ENCODE measurements around the gene CFAP54.

CFAP54 gene

DNA sequence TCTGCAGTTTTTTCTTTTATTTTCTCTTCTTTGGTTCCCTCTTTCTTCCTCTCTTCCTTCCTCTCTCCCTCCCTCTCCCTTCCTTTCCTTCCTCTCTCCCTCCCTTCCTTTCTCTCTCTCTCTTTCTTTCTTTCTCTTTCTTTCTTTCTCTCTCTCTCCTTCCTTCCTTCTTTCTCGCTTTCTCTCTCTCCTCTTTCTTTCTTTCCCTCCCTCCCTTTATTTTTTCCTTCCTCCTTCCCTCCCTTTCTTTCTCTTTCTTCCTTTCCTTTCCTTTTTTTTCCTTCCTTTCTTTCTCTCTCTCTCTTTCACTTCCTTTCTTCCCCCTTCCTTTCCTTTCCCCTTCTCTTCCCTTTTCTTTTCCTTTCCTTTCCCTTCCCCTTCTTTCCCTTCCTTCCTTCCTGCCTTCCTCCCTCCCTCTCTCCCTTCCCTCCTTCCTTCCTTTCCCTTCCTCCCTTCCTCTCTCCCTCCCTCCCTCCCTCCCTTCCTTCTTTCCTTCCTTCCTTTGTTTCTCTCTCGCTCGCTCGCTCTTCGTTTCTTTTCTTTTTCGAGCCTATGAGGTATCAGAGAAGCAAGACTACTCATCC is 13.7 kb downstream of the CFAP54 start:
- DNase-seq = no peak
- in situ Hi-C loops (cut with MboI; ENCODE audit: low pct_unique_long_range_greater_than_20kb, low sequenced_read_pairs) = no loop called here

DNA sequence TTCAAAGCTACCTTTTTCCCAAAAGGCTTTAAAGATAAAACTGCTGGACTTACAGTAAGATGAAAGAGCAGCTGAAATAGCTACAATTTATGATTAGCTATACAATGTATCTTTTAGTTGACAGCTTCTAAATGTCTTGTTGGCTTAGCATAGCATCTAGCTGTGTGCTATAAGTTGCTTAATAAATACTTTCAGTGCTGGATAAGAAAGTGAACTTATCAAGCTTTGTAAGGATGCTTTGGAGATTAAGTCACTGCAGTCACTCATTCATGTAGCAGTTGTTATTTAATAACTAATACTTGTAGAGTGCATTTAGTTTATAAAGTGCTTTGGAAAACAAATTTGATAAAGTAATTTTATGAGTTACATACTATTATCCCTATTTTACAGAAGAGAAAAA is 14.6 kb downstream of the CFAP54 start:
- in situ Hi-C loops (cut with MboI; ENCODE audit: low pct_unique_long_range_greater_than_20kb, low sequenced_read_pairs) = no loop called here
- no peak for DNase-seq

DNA sequence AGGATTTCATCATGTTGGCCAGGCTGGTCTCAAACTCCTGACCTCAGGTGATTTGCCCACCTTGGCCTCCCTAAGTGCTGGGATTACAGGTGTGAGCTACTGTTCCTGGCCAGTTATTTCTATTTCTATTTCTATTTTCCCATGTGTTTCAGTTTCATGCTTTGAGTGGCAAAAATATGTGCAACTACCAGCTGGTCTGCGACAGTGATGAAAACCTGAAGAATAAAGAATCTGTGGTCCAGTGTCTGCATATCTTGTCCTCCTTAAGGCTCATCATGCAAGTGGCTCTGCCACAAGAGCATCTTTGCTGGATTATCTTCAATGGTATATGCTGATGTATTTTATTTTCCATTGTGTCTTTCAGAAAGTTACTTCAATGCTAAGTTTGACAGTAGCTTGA is 17.4 kb downstream of the CFAP54 start:
- in situ Hi-C loops (cut with MboI; ENCODE audit: low pct_unique_long_range_greater_than_20kb, low sequenced_read_pairs) = no loop called here
- no peak for DNase-seq

DNA sequence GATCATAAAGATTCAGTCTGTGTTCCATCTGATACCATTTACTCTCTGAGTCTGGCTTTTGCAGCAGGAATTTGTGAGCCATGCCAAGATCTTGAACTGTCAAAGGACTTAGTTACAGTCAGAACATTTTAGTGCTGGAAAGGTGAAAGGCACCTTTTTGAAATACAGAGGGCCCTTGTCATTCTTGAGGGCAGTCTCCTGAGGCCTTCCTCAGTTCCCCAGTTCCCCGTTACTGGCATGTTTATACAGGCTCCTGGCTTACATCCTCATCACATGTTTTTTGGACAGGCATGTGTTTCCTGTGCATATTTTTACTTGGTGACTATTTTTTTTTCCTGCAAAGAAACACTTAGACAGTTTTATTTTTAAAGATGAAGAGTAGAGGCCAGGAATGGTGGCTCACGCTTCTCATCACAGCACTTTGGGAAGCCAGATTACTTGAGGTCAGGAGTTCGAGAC is 21.0 kb downstream of the CFAP54 start:
- DNase-seq = no peak
- in situ Hi-C loops (cut with MboI; ENCODE audit: low pct_unique_long_range_greater_than_20kb, low sequenced_read_pairs) = no loop called here

DNA sequence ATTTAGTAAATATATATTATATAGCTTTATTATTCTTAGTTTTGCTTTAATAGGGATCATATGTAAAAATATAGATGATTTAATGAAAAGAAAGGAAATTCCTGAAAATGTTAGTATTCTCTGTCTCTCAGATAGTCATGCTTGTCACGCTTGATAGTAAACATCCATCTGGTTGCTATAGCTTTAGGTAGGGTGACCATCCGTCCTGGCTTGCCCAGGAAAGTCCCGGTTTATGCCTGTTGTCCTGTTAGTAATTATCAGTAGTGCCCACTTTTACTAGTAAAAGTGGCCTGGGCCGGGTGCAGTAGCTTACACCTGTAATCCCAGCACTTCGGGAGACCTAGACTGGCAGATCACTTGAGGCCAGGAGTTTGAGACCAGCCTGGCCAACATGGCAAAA is 23.8 kb downstream of the CFAP54 start:
- in situ Hi-C loops (cut with MboI; ENCODE audit: low pct_unique_long_range_greater_than_20kb, low sequenced_read_pairs) = no loop called here

DNA sequence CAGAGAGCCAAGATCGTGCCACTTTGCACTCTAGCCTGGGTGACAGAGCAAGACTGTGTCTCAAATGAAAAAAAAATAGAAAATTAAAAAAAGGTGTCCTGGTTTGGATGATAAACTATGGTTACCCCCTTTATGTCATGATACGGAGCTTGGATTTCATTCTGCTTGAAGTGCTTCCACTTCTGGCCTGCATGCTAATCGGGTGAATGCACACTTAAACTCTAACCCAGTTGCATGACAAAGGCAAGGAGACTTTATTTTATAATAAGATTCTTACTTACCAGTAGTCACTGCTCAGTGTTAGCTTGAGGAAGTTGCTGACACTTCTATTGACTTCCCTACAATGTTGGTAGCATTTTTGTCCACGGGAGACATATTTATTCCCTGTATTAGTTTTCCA is 24.3 kb downstream of the CFAP54 start:
- in situ Hi-C loops (cut with MboI; ENCODE audit: low pct_unique_long_range_greater_than_20kb, low sequenced_read_pairs) = no loop called here
- DNase-seq = no peak

More for the DNA sequence above, 23.8 kb downstream of the CFAP54 start:
- no peak for DNase-seq

DNA sequence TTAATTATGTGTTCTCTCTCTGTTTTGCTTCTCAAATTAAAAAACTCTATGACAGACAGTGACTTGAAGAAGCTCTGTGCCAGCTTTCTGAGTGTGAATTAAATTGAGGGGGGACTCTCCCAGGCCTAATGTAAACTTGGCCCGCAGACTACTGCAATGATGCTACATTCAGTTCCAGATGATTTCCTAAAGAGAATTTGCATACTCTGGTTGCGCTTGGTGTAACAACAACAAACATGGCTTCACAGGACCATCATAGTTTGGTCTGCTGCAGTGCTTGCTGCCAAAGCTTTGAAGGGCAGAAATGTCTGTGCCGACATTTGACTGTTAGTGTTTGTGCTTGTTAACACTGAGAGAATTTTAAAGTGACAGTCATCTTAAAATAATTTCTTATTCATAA is 25.0 kb downstream of the CFAP54 start:
- DNase-seq = no peak
- in situ Hi-C loops (cut with MboI; ENCODE audit: low pct_unique_long_range_greater_than_20kb, low sequenced_read_pairs) = no loop called here

DNA sequence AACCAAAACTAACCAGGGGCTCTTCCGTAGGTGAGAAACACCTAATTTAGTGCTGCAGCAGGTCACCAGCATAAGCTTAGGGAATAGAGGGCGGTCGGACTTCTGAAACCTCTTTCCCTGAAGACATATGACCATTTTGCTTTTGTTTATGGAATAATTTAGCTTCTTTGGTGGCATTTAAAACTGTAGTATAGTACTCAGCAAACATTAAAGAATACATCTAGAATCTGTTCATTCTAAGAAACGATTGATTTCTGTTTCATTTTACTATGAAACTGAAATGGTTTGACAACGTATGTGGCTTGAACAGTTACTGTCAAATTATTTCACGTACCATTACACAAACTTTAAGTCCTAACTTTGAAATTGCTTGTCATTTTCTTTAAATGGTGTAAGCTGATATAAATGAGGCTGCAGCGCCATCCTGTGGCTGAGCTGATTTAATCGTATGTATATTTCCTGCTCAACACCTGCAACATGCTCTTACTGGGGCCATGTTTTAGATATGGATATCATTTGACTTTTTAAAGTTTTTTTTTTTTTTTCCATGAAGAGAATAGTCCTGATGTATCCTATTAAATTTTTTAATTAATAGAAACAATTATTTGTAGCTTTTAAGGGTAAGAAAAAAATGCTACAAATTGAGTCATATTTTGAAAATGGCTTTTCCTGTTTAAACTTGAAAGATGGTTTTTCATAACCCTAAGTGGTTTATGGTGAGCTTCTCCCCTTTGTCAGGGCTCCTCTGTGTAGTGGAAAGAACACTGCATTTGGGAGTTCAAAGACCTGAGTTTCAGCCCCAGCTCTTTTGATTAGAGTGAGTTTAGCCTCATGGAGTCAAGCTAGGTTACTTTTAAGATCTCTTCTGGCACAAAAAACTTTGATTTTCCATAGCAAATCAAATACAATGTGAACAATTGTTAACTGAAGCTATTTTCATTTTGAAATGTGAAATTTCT is 27.4 kb downstream of the CFAP54 start:
- peak; percentile 84 for DNase-seq
- in situ Hi-C loops (cut with MboI; ENCODE audit: low pct_unique_long_range_greater_than_20kb, low sequenced_read_pairs) = no loop called here

DNA sequence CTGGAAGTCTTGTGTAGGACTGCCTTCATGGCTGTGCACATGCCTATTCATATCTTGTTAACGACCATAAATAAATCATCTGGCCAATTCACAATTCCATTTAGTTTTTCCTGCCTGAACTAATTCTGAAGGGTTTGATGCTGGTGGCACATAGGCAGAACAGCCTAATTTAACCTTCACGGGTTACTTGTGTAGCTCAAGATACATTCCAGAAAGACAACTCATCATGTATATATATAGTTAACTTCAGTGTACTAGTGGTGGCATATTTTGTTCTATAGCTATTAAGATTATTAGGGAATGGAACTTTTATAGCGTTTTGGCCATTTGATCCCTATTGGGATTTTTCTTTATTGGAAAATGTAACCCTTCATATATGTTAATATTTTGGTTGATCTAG is 31.4 kb downstream of the CFAP54 start:
- no peak for DNase-seq
- in situ Hi-C loops (cut with MboI; ENCODE audit: low pct_unique_long_range_greater_than_20kb, low sequenced_read_pairs) = no loop called here

DNA sequence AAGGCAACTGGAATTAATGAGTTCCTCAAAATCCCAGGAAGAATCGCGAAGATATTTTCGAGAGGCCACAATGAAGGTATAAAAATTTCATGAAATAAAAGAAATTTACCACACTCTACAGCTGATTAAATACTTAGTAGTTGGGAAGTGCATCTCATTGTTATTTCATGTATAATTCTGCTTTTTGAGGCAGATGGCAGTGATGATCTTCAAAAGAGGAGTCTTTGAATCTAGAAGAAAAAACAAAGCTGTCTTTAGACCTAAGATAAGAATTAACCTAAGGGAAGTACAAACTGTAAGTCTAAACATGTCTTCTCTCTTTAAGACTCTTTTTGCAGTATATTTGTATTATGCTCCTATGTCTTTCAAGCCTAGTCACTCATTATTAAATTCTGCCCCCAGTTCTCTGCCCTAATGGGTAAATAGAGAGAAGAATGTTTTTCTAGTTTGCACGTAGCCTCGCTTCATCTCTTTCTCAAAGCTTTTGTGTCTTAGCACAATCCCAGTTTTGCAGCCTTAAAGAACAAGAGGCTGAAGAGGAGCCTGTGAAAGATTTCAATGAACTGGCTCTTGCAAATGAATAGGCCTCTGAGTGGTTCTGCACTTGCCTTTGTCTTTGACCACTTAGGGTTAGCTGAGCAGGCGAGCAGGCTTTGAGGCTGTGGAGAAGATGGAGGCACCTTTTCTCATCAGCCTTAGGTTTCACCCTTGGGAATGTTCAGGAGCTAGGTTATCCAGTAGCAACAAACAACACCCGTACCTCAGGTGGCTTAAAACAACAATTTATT is 32.7 kb downstream of the CFAP54 start:
- in situ Hi-C loops (cut with MboI; ENCODE audit: low pct_unique_long_range_greater_than_20kb, low sequenced_read_pairs) = no loop called here
- no peak for DNase-seq

DNA sequence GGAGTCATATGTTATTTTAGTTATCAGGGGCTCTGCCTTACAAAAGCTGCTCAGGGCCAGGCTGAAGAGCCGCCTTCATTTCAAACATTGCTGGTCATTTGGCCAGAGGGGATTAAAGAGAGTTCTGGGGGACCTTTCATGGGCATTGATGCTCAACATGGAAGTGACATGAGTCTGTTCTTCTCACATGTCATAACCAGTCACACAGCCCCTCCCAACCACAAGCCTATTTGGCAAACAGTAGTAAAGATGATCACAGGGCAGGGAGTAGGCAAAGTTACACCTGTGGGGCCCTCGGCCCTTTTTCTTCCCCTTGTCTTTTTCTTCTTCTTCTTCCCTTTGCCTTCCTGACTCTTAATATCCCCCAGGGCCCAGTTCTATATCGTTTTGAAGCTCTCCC is 33.3 kb downstream of the CFAP54 start:
- DNase-seq = no peak
- in situ Hi-C loops (cut with MboI; ENCODE audit: low pct_unique_long_range_greater_than_20kb, low sequenced_read_pairs) = no loop called here

DNA sequence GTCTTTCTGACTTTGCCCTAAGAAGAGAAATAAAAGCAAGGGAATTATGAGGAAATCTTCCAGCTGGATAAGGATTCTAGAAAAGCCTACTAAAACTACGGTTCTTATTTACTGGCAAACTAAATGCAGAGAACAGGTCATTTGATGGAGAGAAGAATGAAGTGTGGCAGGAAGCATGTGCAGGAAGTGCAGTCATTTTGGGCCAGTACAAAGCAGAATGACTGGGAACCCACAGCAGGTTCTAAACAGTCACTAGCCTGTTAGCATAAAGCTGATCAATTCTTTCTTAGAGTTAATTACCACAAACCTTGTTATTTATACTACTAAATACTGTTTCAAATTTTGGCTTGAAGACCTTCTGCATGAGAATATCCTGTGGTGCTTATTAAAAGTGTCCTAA is 36.7 kb downstream of the CFAP54 start:
- in situ Hi-C loops (cut with MboI; ENCODE audit: low pct_unique_long_range_greater_than_20kb, low sequenced_read_pairs) = no loop called here
- no peak for DNase-seq

DNA sequence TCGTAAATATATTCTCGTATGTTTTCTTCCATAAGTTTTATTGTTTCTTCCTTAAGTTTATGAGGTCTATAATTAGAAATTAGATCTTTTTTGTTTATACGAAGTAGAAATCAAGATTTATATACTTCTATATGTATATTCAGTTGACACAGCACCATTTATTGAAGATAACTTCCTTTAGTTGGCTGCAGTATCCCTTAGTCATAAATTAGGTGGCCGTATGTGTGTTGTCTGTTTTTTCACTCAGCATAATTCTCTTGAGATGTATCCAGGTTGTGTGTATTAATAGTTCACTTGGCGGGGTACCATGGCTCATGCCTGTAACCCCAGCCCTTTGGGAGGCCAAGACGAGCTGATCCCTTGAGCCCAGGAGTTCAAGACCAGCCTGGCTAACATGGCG is 40.5 kb downstream of the CFAP54 start:
- no peak for DNase-seq
- in situ Hi-C loops (cut with MboI; ENCODE audit: low pct_unique_long_range_greater_than_20kb, low sequenced_read_pairs) = no loop called here

DNA sequence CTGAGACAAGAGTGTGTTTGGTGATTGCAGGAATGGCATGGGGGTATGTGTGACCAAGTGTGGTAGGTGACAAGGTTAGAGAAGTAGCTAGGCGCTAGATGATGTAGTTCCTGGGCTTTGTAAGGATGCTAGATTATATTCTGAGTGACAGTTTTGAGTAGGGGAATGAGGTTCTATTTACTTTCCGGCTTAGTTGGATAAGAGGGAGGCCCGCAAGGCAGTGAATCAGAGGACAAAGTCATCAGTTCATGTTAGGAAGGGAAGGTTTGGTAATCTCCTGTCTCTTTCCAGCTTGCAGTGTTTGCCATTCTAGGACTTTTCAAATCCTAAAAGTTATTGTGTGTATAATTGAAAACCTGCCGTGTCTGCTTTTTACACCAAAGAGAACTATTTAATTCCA is 45.0 kb downstream of the CFAP54 start:
- no peak for DNase-seq
- in situ Hi-C loops (cut with MboI; ENCODE audit: low pct_unique_long_range_greater_than_20kb, low sequenced_read_pairs) = no loop called here

DNA sequence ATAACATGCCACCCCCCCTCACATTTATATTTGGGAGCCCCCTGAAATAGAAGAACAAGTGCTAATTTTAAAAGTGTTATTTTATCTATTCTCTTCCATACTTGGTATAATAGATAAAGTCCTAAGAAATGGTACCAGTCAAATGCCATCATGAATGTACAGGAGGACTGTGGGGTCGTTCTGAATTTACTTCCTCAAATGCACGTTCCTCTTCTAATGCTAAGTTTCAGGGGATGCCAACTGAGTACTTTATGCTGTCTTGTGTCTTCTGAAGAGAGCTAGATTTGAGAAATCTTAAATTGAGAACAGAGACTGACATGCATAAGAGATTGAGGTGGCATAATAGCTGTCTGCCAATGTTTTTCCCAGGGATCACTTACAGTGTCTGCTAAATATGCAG is 59.0 kb downstream of the CFAP54 start:
- in situ Hi-C loops (cut with MboI; ENCODE audit: low pct_unique_long_range_greater_than_20kb, low sequenced_read_pairs) = no loop called here
- DNase-seq = no peak

DNA sequence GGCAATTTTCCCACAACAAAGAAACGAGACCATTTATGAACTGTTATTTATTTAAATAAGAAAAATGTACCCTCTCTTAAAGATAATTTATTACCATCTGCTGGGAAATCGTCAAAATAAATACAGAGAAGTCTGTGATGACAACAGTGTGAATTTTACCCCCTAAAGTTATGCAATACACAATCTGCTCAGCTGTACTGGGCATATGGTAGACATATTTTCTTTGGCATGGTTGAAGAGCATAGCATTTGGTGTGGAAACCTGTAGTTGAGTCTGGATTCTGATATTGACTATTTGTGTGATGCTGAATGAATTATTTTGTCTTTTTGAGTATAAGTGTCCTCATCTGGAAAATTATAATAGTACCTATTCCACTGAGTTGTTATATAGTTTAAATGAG is 60.0 kb downstream of the CFAP54 start:
- in situ Hi-C loops (cut with MboI; ENCODE audit: low pct_unique_long_range_greater_than_20kb, low sequenced_read_pairs) = no loop called here
- no peak for DNase-seq

DNA sequence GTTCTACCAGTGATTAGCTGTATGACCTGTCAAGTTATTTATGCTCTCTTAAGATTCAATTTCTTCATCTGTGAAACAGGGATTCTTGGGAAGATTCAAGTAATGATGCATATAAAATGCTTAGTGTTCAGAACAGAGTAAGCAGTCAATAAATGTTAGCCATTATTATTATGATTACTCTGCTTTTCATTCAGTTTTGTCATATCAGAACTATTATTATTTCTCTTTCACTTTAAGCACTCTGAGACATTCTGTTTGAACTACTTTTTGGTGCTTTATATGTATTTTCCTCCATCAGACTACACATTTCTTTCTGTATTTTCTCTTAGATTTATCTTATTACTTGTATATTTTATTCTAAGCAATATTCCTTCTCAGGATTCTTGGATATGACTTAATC is 81.2 kb downstream of the CFAP54 start:
- DNase-seq = no peak
- in situ Hi-C loops (cut with MboI; ENCODE audit: low pct_unique_long_range_greater_than_20kb, low sequenced_read_pairs) = no loop called here

DNA sequence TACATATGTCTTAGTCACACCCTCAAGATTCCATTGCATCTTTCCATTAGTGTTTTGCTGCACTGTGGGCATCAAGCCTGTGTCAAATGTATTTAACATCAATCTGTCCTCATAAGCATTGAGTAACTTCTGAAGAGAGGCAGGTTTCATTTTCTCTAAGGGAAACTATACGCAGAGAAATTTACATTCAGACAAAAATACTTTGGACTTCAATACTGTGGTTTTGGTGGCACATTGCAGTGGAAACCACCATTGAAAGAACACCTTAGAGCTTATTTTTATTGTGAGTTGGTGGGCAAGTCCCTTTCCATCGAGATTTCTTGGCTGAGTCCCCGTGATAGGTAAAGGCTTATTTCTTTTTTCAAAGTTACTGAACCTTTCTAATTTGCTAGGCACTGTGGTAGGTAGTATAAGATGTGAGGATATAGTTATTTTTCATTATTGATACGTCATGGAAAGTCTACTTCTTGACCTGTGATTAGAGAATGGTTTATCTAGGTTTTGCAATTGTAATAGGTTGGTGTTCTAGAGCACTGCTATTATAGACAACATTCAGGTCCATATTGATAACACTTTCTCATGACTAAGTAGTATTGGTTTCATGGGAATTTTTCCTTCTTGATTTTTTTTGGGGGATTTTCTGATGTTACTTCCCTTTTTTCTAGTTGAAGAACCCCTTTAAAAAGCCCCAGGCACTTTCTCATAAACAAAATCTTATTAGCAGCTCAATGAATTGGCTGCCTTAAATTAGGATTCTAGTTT is 81.9 kb downstream of the CFAP54 start:
- in situ Hi-C loops (cut with MboI; ENCODE audit: low pct_unique_long_range_greater_than_20kb, low sequenced_read_pairs) = no loop called here
- no peak for DNase-seq

DNA sequence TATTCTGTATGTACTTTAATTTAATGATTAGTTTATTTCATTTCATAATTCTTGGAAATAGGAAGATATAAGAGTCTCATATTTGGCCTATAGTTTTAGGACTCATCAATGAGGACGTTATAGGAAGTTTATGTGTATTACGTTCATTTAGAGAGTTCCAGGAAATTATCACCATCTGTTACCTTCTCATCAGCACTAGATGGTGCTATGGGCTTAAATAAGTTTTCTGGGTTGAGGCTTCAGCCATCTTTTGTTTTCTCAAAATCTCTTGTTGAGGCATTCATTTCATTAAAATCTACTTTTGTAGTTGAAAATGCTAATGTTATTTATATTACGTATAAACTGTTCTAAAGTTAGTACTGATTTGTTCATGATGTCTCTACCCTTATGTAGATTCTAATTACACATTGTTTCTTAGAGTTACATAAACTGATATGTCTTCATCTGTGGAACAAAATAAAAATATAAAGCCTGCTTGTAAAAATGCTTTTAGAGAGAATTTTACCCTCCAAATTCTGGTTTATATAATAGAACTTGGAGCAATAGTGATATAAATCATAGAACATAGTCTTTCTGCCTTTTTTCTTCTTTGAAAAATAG is 89.2 kb downstream of the CFAP54 start:
- in situ Hi-C loops (cut with MboI; ENCODE audit: low pct_unique_long_range_greater_than_20kb, low sequenced_read_pairs) = no loop called here
- DNase-seq = peak; percentile 51

All from KBM-7 (cell line).